Measurements from ENCODE around the gene MBD5.

The MBD5 gene

DNA sequence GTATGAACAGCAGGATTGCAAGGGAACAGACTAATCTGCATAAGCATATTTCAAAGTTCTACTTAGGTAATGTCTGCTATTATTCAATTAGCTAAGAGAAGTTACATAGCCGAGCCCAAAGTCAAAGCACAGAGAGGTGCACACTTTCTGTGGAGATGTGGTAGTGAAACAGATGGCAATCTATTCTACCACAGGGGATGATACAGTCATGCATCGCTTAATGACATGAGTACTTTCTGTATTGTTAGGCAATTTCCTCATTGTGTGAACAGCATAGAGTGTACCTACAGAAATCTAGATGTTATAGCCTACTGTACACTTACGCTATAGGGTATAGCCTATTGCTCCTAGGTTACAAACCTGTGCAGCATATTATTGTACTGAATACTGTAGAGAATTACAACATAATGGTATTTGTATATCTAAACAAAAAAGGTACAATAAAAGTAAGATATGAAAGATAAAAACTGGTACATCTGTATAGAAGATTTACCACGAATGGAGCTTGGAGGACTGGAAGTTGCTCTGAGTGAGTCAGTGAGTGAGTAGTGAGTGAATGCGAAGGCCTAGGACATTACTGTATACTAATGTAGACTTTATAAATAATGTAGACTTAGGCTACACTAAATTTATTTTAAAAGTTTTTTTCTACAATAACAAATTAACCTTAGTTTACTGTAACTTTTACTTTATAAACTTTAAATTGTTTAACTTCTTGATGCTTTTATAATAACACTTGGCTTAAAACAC is 197.6 kb downstream of the MBD5 start:
- Histone ChIP-seq H3K4me1 (ENCODE audit: control insufficient read depth, insufficient read depth, low read length) (no peaks in the 10 kb centered on the region), H3K27ac (ENCODE audit: low read length) (no peak overlapping the region), H3K9ac (ENCODE audit: low read length in 2 of 2) (no peak overlapping the region)

DNA sequence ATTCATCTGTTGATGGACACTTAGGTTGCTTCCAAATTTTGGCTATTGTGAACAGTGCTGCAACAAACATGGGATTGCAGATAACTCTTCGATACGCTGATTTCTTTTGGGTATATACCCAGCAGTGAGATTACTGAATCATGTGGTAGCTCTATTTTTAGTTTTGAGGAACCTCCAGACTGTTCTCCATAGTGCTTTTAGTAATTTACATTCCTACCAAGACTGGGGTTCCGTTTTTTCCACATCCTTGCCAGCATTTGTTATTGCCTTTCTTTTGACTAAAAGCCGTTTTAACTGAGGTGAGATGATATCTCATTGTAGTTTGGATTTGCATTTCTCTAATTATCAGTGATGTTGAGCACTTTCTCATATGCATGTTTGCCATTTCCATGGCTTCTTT is 200.3 kb downstream of the MBD5 start:
- Histone ChIP-seq H3K9ac (ENCODE audit: low read length in 2 of 2) (no peak overlapping the region), H3K27me3 (ENCODE audit: control insufficient read depth in 1 of 2, insufficient read depth in 2 of 2, low read length in 2 of 2) (no peaks in the 10 kb centered on the region), H3K36me3 (ENCODE audit: control insufficient read depth in 2 of 2, insufficient read depth in 2 of 2, low read length in 2 of 2) (no peaks in the 10 kb centered on the region), H3K9me3 (ENCODE audit: control insufficient read depth in 2 of 2, low read length in 2 of 2) (peaks cover 0 to 6% of the 10 kb centered on the region in 2 donors), H3K4me3 (ENCODE audit: low read length in 2 of 2) (no peak overlapping the region), H3K27ac (ENCODE audit: low read length) (no peak overlapping the region), H3K4me1 (ENCODE audit: control insufficient read depth, insufficient read depth, low read length) (no peaks in the 10 kb centered on the region)

More for the DNA sequence above, 197.6 kb downstream of the MBD5 start:
- Histone ChIP-seq H3K9me3 (ENCODE audit: control insufficient read depth in 2 of 2, low read length in 2 of 2) (peaks cover 0 to 6% of the 10 kb centered on the region in 2 donors), H3K36me3 (ENCODE audit: control insufficient read depth in 2 of 2, insufficient read depth in 2 of 2, low read length in 2 of 2) (no peaks in the 10 kb centered on the region), H3K4me3 (ENCODE audit: low read length in 2 of 2) (no peak overlapping the region), H3K27me3 (ENCODE audit: control insufficient read depth in 1 of 2, insufficient read depth in 2 of 2, low read length in 2 of 2) (no peaks in the 10 kb centered on the region)

DNA sequence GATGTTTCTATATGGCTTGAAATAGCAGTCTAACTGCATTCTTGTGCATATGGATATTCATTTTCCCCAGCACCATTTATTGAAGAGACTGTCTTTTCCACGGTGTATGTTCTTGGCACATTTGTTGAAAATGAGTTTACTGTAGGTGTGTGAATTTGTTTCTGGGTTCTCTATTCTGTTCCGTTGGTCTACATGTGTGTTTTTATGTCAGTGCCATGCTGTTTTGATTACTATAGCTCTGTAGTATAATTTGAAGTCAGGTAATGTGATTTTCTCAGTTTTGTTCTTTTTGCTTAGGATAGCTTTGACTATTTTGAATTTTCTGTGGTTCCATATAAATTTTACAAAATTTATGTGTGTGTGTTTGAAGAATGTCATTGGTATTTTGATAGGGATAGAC is 201.0 kb downstream of the MBD5 start:
- no peaks in the 10 kb centered on the region for H3K4me1 ChIP-seq (ENCODE audit: control insufficient read depth, insufficient read depth, low read length)
- H3K27me3 ChIP-seq (ENCODE audit: control insufficient read depth in 1 of 2, insufficient read depth in 2 of 2, low read length in 2 of 2) = no peaks in the 10 kb centered on the region
- H3K4me3 ChIP-seq (ENCODE audit: low read length in 2 of 2) = no peak overlapping the region
- no peak overlapping the region for H3K9ac ChIP-seq (ENCODE audit: low read length in 2 of 2)
- no peaks in the 10 kb centered on the region for H3K36me3 ChIP-seq (ENCODE audit: control insufficient read depth in 2 of 2, insufficient read depth in 2 of 2, low read length in 2 of 2)
- H3K9me3 ChIP-seq (ENCODE audit: control insufficient read depth in 2 of 2, low read length in 2 of 2) = peaks cover 0 to 6% of the 10 kb centered on the region in 2 donors
- no peak overlapping the region for H3K27ac ChIP-seq (ENCODE audit: low read length)

DNA sequence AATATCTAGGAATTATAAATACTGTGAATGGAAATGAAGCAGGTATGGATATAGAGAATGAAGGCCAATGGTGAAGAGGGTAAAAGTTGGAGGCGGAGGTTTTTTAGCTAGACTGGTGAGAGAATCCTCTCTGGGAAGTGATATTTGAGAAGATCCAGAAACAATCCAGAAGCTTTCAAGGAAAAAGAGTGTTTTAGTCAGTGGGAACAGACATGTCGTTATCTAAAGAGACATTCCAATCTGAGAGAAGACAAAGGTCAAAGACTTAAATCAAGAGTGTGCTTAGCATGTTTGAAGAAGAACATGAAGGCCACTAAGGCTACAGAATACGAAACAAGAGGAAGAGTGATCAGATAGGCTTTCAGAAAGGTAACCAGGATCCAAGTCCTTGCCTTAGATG is 211.0 kb downstream of the MBD5 start:
- Histone ChIP-seq H3K27me3 (ENCODE audit: control insufficient read depth in 1 of 2, insufficient read depth in 2 of 2, low read length in 2 of 2) (no peaks in the 10 kb centered on the region), H3K9me3 (ENCODE audit: control insufficient read depth in 2 of 2, low read length in 2 of 2) (peaks cover 0 to under 1% of the 10 kb centered on the region in 2 donors), H3K4me1 (ENCODE audit: control insufficient read depth, insufficient read depth, low read length) (no peaks in the 10 kb centered on the region), H3K4me3 (ENCODE audit: low read length in 2 of 2) (no peak overlapping the region), H3K27ac (ENCODE audit: low read length) (no peak overlapping the region), H3K9ac (ENCODE audit: low read length in 2 of 2) (no peak overlapping the region), H3K36me3 (ENCODE audit: control insufficient read depth in 2 of 2, insufficient read depth in 2 of 2, low read length in 2 of 2) (peaks cover 0 to 10% of the 10 kb centered on the region in 2 donors)

DNA sequence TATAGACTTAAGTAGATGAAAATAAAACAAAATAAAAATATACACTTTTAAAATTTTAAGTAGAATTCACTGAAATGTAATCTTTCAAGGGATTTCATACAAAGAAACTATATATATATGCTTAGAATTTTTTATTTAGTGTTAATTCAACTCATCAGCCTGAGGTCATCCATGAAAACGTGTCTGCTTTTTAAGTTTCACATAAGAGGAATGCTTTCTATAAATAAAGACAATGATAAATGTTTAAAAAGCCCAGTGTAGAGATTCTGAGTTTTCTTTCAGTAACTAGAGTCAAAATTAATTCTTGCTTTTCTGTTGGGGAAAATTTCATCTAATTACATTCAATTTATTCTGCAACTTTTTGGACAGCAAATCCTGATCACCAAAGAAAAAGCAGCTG is 213.3 kb downstream of the MBD5 start:
- no peak overlapping the region for H3K27ac ChIP-seq (ENCODE audit: low read length)
- no peaks in the 10 kb centered on the region for H3K4me1 ChIP-seq (ENCODE audit: control insufficient read depth, insufficient read depth, low read length)
- peaks cover 5% of the 10 kb centered on the region in 2 donors for H3K9me3 ChIP-seq (ENCODE audit: control insufficient read depth in 2 of 2, low read length in 2 of 2)
- H3K9ac ChIP-seq (ENCODE audit: low read length in 2 of 2) = no peak overlapping the region
- peaks cover 3 to 17% of the 10 kb centered on the region in 2 donors for H3K36me3 ChIP-seq (ENCODE audit: control insufficient read depth in 2 of 2, insufficient read depth in 2 of 2, low read length in 2 of 2)
- no peaks in the 10 kb centered on the region for H3K27me3 ChIP-seq (ENCODE audit: control insufficient read depth in 1 of 2, insufficient read depth in 2 of 2, low read length in 2 of 2)
- no peak overlapping the region for H3K4me3 ChIP-seq (ENCODE audit: low read length in 2 of 2)

DNA sequence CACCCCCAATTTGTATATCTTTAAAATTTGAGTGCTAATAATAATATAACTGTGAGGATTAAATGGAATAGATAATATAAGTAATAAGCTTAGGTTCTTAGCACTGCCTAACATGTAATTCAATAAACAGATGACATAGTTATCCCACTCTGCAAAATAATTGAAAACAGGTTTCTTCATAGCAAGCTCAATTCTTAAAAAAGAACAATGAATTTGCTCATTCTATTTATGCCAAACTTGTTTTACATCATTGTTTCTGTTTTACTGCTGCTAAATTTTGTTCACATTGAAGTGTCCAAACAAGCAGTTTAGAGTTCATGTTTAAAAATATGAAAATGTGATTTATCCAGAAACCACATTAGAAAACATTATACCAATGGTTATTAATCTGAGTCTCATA is 217.0 kb downstream of the MBD5 start:
- Histone ChIP-seq H3K4me3 (ENCODE audit: low read length in 2 of 2) (no peak overlapping the region), H3K4me1 (ENCODE audit: control insufficient read depth, insufficient read depth, low read length) (no peaks in the 10 kb centered on the region), H3K27ac (ENCODE audit: low read length) (no peak overlapping the region), H3K36me3 (ENCODE audit: control insufficient read depth in 2 of 2, insufficient read depth in 2 of 2, low read length in 2 of 2) (peaks cover 3 to 17% of the 10 kb centered on the region in 2 donors), H3K9ac (ENCODE audit: low read length in 2 of 2) (no peak overlapping the region), H3K9me3 (ENCODE audit: control insufficient read depth in 2 of 2, low read length in 2 of 2) (peaks cover 5% of the 10 kb centered on the region in 2 donors), H3K27me3 (ENCODE audit: control insufficient read depth in 1 of 2, insufficient read depth in 2 of 2, low read length in 2 of 2) (no peaks in the 10 kb centered on the region)

DNA sequence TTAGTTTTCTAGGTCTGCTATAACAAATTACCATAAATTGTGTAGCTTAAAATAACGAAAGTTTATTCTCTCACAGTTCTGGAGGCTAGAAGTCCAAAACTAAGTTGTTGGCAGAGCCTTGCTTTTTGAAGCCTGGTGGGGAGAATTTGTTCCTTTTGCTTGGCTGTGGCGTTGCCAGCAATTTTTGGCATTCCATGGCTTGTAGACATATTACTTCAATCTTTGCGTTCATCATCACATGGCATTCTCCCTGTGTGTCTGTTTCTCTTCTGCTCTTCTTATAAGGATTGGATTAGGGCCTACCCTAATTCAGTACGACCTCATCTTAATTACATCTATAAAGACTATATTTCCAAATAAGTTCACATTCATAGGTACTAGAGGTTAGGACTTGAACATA is 217.7 kb downstream of the MBD5 start:
- Histone ChIP-seq H3K9ac (ENCODE audit: low read length in 2 of 2) (no peak overlapping the region), H3K4me1 (ENCODE audit: control insufficient read depth, insufficient read depth, low read length) (no peaks in the 10 kb centered on the region), H3K36me3 (ENCODE audit: control insufficient read depth in 2 of 2, insufficient read depth in 2 of 2, low read length in 2 of 2) (peaks cover 3 to 17% of the 10 kb centered on the region in 2 donors), H3K9me3 (ENCODE audit: control insufficient read depth in 2 of 2, low read length in 2 of 2) (peaks cover 5% of the 10 kb centered on the region in 2 donors), H3K27me3 (ENCODE audit: control insufficient read depth in 1 of 2, insufficient read depth in 2 of 2, low read length in 2 of 2) (no peaks in the 10 kb centered on the region), H3K4me3 (ENCODE audit: low read length in 2 of 2) (no peak overlapping the region), H3K27ac (ENCODE audit: low read length) (no peak overlapping the region)

DNA sequence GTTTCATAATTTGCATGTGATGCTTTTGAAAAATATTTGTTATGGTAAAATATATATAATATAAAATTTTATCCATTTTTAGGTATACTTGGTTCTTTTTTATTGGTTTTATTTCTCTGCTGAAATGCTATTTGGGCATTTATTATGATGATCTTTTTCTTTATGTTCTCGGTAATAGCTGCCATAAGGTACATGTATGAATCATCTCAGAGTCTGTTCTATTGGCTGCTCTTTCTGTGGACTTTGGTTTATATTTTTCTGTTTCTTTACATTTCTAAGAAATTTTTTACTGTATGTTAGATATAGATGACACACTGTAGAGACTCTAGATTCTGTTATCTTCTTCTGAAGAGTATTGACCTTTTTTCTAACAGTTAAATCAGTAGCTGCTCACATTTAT is 219.9 kb downstream of the MBD5 start:
- H3K9ac ChIP-seq (ENCODE audit: low read length in 2 of 2) = no peak overlapping the region
- H3K4me1 ChIP-seq (ENCODE audit: control insufficient read depth, insufficient read depth, low read length) = no peaks in the 10 kb centered on the region
- peaks cover 5% of the 10 kb centered on the region in 2 donors for H3K9me3 ChIP-seq (ENCODE audit: control insufficient read depth in 2 of 2, low read length in 2 of 2)
- H3K27ac ChIP-seq (ENCODE audit: low read length) = no peak overlapping the region
- H3K36me3 ChIP-seq (ENCODE audit: control insufficient read depth in 2 of 2, insufficient read depth in 2 of 2, low read length in 2 of 2) = peaks cover 3 to 17% of the 10 kb centered on the region in 2 donors
- no peak overlapping the region for H3K4me3 ChIP-seq (ENCODE audit: low read length in 2 of 2)
- no peaks in the 10 kb centered on the region for H3K27me3 ChIP-seq (ENCODE audit: control insufficient read depth in 1 of 2, insufficient read depth in 2 of 2, low read length in 2 of 2)

DNA sequence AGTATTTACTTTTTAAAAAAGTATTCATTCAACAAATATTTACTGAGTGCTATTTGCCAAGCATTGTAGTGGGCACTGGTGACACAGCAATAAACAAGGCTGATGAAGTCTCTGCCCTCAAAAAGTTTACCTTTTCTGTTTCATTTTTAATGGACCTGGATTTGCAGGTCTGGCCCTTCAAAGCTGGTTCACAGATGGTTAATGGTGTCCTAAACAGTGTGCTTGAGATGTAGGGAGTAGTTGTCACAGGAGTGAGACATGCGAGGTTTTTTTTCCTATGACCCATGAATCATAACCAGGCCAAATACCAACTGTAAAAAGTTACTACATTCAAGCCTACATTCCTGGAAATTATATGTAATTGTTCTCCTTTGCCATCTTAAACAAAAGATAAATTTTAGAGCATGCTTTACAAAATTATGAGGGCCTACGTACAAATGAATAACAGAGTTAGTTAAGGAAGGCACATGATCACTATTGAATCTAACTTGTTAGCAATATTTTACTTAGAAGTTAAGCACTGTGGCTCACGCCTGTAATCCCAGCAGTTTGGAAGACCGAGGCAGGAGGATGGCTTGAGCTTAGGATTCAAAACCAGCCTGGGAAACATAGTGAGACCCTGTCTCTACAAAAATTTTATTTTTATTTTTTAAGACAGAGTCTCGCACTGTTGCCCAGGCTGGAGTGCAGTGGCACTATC is 223.9 kb downstream of the MBD5 start:
- H3K36me3 ChIP-seq (ENCODE audit: control insufficient read depth in 2 of 2, insufficient read depth in 2 of 2, low read length in 2 of 2) = no peaks in the 10 kb centered on the region
- no peaks in the 10 kb centered on the region for H3K27me3 ChIP-seq (ENCODE audit: control insufficient read depth in 1 of 2, insufficient read depth in 2 of 2, low read length in 2 of 2)
- H3K27ac ChIP-seq (ENCODE audit: low read length) = no peak overlapping the region
- no peaks in the 10 kb centered on the region for H3K9me3 ChIP-seq (ENCODE audit: control insufficient read depth in 2 of 2, low read length in 2 of 2)
- no peak overlapping the region for H3K9ac ChIP-seq (ENCODE audit: low read length in 2 of 2)
- no peaks in the 10 kb centered on the region for H3K4me1 ChIP-seq (ENCODE audit: control insufficient read depth, insufficient read depth, low read length)
- H3K4me3 ChIP-seq (ENCODE audit: low read length in 2 of 2) = no peak overlapping the region

DNA sequence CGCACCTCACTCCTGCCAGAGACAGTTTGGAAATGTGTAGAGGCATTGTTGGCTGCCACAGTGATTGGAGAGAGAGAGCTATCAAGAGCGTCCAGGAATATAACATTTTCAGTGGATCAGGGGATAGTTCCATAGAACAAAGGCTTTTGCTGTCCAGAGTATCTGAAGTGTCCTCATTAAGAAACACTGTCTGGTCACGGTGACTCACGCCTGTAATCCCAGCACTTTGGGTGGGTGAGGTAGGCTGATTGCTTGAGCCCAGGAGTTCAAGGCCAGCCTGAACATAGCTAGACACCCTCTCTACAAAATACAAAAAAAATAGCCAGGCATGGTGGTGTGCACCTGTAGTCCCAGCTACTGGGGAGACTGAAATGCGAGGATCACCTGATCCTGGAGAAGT is 231.1 kb downstream of the MBD5 start:
- H3K9me3 ChIP-seq (ENCODE audit: control insufficient read depth in 2 of 2, low read length in 2 of 2) = no peaks in the 10 kb centered on the region
- H3K4me3 ChIP-seq (ENCODE audit: low read length in 2 of 2) = no peak overlapping the region
- H3K9ac ChIP-seq (ENCODE audit: low read length in 2 of 2) = no peak overlapping the region
- H3K27ac ChIP-seq (ENCODE audit: low read length) = no peak overlapping the region
- no peaks in the 10 kb centered on the region for H3K4me1 ChIP-seq (ENCODE audit: control insufficient read depth, insufficient read depth, low read length)
- peaks cover 0 to 10% of the 10 kb centered on the region in 2 donors for H3K36me3 ChIP-seq (ENCODE audit: control insufficient read depth in 2 of 2, insufficient read depth in 2 of 2, low read length in 2 of 2)
- no peaks in the 10 kb centered on the region for H3K27me3 ChIP-seq (ENCODE audit: control insufficient read depth in 1 of 2, insufficient read depth in 2 of 2, low read length in 2 of 2)

DNA sequence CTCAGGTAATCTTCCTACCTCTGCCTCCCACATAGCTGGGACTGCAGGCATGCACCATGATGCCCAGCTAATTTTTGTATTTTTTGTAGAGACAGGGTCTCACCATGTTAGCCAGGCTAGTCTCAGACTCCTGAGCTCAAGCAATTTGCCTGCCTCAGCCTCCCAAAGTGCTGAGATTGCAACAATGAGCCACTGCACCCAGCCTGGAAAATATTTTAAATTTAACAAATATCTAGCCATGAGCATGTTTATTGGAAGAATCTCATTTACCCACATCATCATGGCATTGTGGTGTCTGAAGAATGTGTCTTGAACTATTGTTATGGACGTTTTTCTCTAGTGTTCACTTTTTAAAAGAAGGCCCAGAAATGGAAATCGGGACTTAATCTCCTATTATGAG is 231.8 kb downstream of the MBD5 start:
- H3K27me3 ChIP-seq (ENCODE audit: control insufficient read depth in 1 of 2, insufficient read depth in 2 of 2, low read length in 2 of 2) = no peaks in the 10 kb centered on the region
- H3K9ac ChIP-seq (ENCODE audit: low read length in 2 of 2) = no peak overlapping the region
- H3K9me3 ChIP-seq (ENCODE audit: control insufficient read depth in 2 of 2, low read length in 2 of 2) = no peaks in the 10 kb centered on the region
- H3K27ac ChIP-seq (ENCODE audit: low read length) = no peak overlapping the region
- peaks cover 0 to 10% of the 10 kb centered on the region in 2 donors for H3K36me3 ChIP-seq (ENCODE audit: control insufficient read depth in 2 of 2, insufficient read depth in 2 of 2, low read length in 2 of 2)
- no peaks in the 10 kb centered on the region for H3K4me1 ChIP-seq (ENCODE audit: control insufficient read depth, insufficient read depth, low read length)
- no peak overlapping the region for H3K4me3 ChIP-seq (ENCODE audit: low read length in 2 of 2)
